Adrenal gland (tissue), 12 donors: ENCODE measurements around the gene CCL17. TPM values are rescaled to one million over a fixed set of nuclear protein-coding genes. Genes with fewer than 3 reads are reported as not detected.
A peak's percentile ranks its signal among the peaks of the same experiment; 100 is the strongest.

Experiments used
- DNase-seq, 7 donors: peaks; one replicate each; pipeline ENCODE4 v3.0.0-alpha.2; 2019 to 2020
- H3K27ac ChIP-seq, 5 donors: fragments of 200-600 bp; sonication (generic) in 4 of 5; 1 replicate in 3 of 5; 2 replicates in 2 of 5; pipeline versions ENCODE4 v1.5.1 to v1.8.0; 2016 to 2020; ENCODE audit warnings: mild to moderate bottlenecking in 1 of 5
- H3K27me3 ChIP-seq: fragments of 200-600 bp; 2 replicates; pipeline ENCODE4 v1.8.0; 2021
- H3K36me3 ChIP-seq, 2 donors: fragments of 200-600 bp; replicated peaks in 1 of 2; 1 replicate in 1 of 2; 2 replicates in 1 of 2; pipeline versions ENCODE4 v1.5.1 to v1.8.0; 2018 to 2022
- H3K4me1 ChIP-seq, 2 donors: fragments of 200-600 bp; replicated peaks in 1 of 2; 1 replicate in 1 of 2; 2 replicates in 1 of 2; pipeline versions ENCODE4 v1.5.1 to v1.8.0; 2018 to 2021
- H3K4me3 ChIP-seq, 4 donors: fragments of 200-600 bp; sonication (generic) in 3 of 4; one replicate each; pipeline ENCODE4 v1.5.1; 2016 to 2018
- H3K9me3 ChIP-seq, 3 donors: fragments of 200-600 bp; sonication (generic) in 1 of 3; replicated peaks in 1 of 3; 1 replicate in 2 of 3; 2 replicates in 1 of 3; pipeline versions ENCODE4 v1.5.1 to v1.8.0; 2016 to 2021
- POLR2A ChIP-seq, 2 donors: fragments of 450-650 bp; IDR thresholded peaks; one replicate each; pipeline ENCODE4 v1.6.1; 2017; ENCODE audit warnings: antibody characterized with exemption in 2 of 2, mild to moderate bottlenecking in 2 of 2, moderate library complexity in 1 of 2
- WGBS, 4 donors: extraction: QIAGEN DNeasy Blood & Tissue Kit in 2 of 4; methylation state at CpG; one replicate each; pipeline versions ENCODE4 v1.1.5 to v1.1.7; 2013 to 2017; 5-methylcytosine and 5-hydroxymethylcytosine counted together
- intact Hi-C, 2 donors: fragments of 100-400 bp; cut with DNase I; formaldehyde crosslinking; loops; one replicate each; pipeline versions ENCODE4 v1.14.1 to v1.15.0; 2022 to 2023
- polyA plus RNA-seq, 3 donors: library from polyadenylated mRNA; stranded (reverse); fragments of 200-250 nt in 2 of 3; fragments of 350-450 nt in 1 of 3; fragmentation: Illumina TruSeq in 1 of 3; extraction: RNeasy Lipid Tissue Mini Kit (QIAGEN cat#74804) in 1 of 3; gene quantifications; one replicate each; pipeline ENCODE4 v1.2.3, GENCODE V29; 2013 to 2014
- total RNA-seq, 9 donors: library from RNA; depleted of rRNA in 4 of 9; stranded (reverse); fragments of >200 nt in 4 of 9; fragments of 120-200 nt in 1 of 9; fragmentation: NEBNext Ultra II Directional in 1 of 9; extraction: Animal tissue kit (Norgen Biotek cat#: 25700) in 1 of 9; gene quantifications; one replicate each; pipeline versions ENCODE4 v1.1.0 to v1.2.4, GENCODE V29; 2013 to 2023
- TF ChIP-seq, protein P1 (sequence below), 6 experiments: fragments of 450-650 bp in 4 of 6; fragments of 200-600 bp in 2 of 6; sonication (generic) in 1 of 6; IDR thresholded peaks; 1 replicate in 5 of 6; 2 replicates in 1 of 6; pipeline versions ENCODE4 v1.5.1 to v1.8.0; 2016 to 2021; ENCODE audit warnings: antibody characterized with exemption in 6 of 6, mild to moderate bottlenecking in 2 of 6, moderate library complexity in 1 of 6
- donor health status: healthy with polysubstance abuse.
- donor health status: Bipolar disorder and iron deficiency.
- donor health status: DM: yes; HTN: yes; CAD: no.
- donor health status: DM: no; HTN: no; CAD: no.
- donor health status: DM: no; HTN: no; CAD: no.
- donor health status: DM: yes; HTN: yes; CAD: no.

The CCL17 gene
- total and polyA plus RNA-seq, 12 donors: not detected

DNA sequence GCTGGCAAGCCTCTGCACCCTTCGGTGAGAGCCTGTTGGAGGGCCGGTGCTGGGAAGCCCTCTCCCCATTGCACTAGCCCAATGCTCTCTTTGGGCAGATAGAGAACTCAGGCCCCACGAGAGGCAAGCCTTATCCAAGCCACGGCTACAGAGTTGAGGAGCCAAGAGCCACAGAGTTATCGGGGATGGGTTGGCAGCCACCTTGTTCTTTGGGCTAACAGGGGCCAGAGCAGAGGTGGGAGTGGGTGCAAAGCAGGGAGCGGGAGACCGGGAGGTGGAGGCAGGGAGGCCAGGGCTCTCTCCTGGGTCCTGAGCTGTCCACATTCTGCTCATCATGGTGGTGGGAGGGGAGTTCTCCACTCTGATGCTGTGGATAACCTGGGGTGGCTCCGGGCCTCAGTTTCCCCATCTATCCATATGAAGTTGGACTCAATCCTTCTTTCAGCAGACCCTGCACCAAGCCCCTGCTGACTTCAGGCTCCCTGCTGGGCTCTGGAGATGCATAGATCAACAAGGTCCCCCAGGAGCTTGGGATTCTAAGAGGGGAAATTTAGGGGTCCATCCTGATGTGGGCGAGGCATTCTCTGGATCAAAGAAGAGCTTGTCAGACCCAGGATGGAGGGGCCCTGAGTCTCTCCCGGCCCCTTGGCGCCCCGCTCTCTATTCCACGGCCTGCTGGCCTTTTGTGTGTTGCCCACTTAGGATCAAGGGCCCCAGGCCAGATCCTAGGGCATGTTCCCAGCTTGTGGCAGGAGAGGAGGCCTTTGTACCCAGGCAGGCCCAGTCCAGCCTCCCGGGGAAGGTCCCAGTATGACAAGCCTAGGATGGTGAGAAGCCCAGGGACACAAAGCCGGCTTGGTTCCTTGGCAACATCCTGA lies 32.8 kb upstream of the CCL17 start:
- Histone ChIP-seq H3K4me3 (no peak overlapping the region), H3K36me3 (no peaks in the 10 kb centered on the region), H3K9me3 (no peaks in the 10 kb centered on the region), H3K27me3 (no peaks in the 10 kb centered on the region), H3K27ac (peak overlapping the region in 1 of 5 donors; percentile 31), H3K4me1 (no peaks in the 10 kb centered on the region)
- peak in 1 of 7 donors; percentile 65 for DNase-seq
- 73 to 97% (median 78%) methylated on average over 3 to 15 of the region's 15 CpGs for WGBS, 4 donors
- intact Hi-C loops: no loop called here
- no peak for TF ChIP-seq POLR2A (IDR thresholded peaks at IDR 0.05)
- TF ChIP-seq, protein P1, sequence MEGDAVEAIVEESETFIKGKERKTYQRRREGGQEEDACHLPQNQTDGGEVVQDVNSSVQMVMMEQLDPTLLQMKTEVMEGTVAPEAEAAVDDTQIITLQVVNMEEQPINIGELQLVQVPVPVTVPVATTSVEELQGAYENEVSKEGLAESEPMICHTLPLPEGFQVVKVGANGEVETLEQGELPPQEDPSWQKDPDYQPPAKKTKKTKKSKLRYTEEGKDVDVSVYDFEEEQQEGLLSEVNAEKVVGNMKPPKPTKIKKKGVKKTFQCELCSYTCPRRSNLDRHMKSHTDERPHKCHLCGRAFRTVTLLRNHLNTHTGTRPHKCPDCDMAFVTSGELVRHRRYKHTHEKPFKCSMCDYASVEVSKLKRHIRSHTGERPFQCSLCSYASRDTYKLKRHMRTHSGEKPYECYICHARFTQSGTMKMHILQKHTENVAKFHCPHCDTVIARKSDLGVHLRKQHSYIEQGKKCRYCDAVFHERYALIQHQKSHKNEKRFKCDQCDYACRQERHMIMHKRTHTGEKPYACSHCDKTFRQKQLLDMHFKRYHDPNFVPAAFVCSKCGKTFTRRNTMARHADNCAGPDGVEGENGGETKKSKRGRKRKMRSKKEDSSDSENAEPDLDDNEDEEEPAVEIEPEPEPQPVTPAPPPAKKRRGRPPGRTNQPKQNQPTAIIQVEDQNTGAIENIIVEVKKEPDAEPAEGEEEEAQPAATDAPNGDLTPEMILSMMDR (IDR thresholded peaks at IDR 0.05): no peak

DNA sequence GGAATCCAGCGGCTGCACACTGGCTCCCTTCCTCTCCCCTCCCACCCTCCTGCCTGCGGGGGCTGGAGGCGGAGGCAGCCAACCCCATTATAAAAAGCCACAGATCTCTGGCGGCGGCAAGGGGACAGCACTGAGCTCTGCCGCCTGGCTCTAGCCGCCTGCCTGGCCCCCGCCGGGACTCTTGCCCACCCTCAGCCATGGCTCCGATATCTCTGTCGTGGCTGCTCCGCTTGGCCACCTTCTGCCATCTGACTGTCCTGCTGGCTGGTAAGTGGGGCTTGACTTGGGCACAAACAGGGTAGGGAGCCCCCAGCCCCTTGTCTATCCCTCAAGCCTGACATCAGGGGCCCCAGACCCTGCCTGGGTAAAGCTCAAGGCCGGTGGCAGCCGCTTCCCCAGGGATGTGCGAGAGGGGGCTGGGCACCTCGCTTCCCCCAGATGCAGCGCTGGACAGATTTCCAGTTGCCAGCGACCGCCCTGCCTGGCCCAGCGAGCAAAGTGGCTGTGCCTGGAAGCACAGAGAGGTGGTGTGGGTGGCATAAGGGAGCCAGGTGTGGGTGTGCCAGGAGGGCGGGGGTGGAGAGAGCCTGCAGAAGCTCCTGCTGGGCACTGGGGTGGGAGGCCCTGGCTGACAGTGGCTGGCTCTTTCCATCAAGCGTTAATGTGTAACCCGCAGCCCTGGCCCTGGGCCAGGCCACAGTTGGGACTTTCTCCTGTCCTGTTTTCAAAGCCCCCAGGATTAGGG lies 32.0 kb upstream of the CCL17 start, which contains the start of gene CX3CL1:
Gene CX3CL1, plus strand, starts transcription at position 119 of the 745 bp plus-strand sequence. Its CDS starts 79 bp downstream, at position 198.
- H3K9me3 ChIP-seq: no peaks in the 10 kb centered on the region
- intact Hi-C loops: no loop called here
- TF ChIP-seq, protein P1 (IDR thresholded peaks at IDR 0.05): peak in 4 of 6 experiments; percentile 4 to 13 (median 10)
- peak; percentile 18 to 52 for TF ChIP-seq POLR2A (IDR thresholded peaks at IDR 0.05)
- H3K4me1 ChIP-seq: no peaks in the 10 kb centered on the region
- peak within 1 kb of the TSS in 2 of 4 donors; percentile 22 to 44 for H3K4me3 ChIP-seq
- H3K27me3 ChIP-seq: no peaks in the 10 kb centered on the region
- no peaks in the 10 kb centered on the region for H3K36me3 ChIP-seq
- peak in 6 of 7 donors; percentile 37 to 73 (median 48) for DNase-seq
- peak within 1 kb of the TSS in 2 of 5 donors; percentile 26 to 59 for H3K27ac ChIP-seq
- 7 to 20% (median 17%) methylated on average over 14 to 23 of the region's 23 CpGs; no CpG with 5 or more reads in 1 of the 4 donors for WGBS, 4 donors

DNA sequence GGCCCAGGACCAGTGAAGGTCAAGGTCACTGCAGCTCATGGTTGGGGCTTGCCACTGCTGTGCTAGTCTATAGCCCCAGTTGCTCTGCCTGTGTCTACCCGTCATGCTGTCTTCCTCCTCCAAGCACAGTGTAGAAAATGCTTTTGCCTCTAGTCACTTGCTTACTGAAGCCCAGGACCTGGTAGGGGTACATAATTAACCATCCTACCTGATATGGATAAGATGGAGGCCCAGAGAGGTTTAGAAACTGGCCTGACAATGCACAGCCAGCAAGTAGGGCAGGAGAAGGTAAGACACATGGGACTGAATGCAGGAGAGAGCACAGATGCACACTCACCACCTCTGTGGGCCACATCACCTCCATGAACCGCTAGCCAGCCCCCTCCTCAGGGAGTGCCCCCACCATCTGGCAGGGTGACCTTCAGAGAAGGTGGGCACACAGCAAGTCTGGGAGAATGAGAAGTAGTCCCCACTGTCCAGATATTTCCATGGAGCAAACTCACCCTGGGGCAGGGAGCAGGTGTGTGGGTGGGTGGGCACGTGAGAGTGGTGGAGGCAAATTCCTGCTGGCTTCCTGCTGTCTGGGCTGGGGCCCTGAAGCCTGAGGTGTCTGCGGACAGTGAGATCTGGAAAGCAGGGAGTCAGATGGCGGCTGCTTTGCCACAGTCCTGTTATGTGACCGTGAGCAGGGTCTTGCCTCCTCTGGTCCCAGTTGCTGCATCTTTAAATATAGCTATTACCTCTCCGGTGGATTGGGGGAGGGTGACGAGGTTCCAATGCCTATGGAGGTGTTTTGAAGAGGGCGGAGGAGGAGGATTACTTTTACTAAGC lies 31.2 kb upstream of the CCL17 start:
- Histone ChIP-seq H3K9me3 (no peaks in the 10 kb centered on the region), H3K27me3 (no peaks in the 10 kb centered on the region), H3K36me3 (no peaks in the 10 kb centered on the region), H3K27ac (peak overlapping the region in 1 of 5 donors; percentile 59), H3K4me3 (peak overlapping the region in 1 of 4 donors; percentile 44), H3K4me1 (no peaks in the 10 kb centered on the region)
- WGBS, 4 donors: 63 to 71% (median 67%) methylated on average over 6 to 9 of the region's 9 CpGs
- intact Hi-C loops: no loop called here
- no peak for DNase-seq
- TF ChIP-seq POLR2A (IDR thresholded peaks at IDR 0.05): no peak
- TF ChIP-seq, protein P1 (IDR thresholded peaks at IDR 0.05): no peak
